Myocyte (in vitro differentiated cells): ENCODE results near the gene TCP11L1. TPM values are rescaled to one million over a fixed set of nuclear protein-coding genes. Genes with fewer than 3 reads are reported as not detected.

ENCODE experiments used
- DNase-seq: peaks from one replicate; pipeline ENCODE4 v3.0.0-alpha.2; 2012; ENCODE audit warnings: low read depth
- polyA plus RNA-seq: library from polyadenylated mRNA; unstranded; fragments of >200 nt; gene quantifications from one replicate; pipeline ENCODE4 v1.2.1, GENCODE V29; 2012; ENCODE audit warnings: missing spikeins
- total RNA-seq: library from RNA; depleted of rRNA; stranded (reverse); fragments of >200 nt; gene quantifications from 2 replicates; pipeline ENCODE4 v1.2.3, GENCODE V29; 2014

The TCP11L1 gene, protein sequence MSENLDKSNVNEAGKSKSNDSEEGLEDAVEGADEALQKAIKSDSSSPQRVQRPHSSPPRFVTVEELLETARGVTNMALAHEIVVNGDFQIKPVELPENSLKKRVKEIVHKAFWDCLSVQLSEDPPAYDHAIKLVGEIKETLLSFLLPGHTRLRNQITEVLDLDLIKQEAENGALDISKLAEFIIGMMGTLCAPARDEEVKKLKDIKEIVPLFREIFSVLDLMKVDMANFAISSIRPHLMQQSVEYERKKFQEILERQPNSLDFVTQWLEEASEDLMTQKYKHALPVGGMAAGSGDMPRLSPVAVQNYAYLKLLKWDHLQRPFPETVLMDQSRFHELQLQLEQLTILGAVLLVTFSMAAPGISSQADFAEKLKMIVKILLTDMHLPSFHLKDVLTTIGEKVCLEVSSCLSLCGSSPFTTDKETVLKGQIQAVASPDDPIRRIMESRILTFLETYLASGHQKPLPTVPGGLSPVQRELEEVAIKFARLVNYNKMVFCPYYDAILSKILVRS
- total RNA-seq = 20.3 and 40.2 TPM in 2 replicates
- 15.2 TPM for polyA plus RNA-seq

DNA sequence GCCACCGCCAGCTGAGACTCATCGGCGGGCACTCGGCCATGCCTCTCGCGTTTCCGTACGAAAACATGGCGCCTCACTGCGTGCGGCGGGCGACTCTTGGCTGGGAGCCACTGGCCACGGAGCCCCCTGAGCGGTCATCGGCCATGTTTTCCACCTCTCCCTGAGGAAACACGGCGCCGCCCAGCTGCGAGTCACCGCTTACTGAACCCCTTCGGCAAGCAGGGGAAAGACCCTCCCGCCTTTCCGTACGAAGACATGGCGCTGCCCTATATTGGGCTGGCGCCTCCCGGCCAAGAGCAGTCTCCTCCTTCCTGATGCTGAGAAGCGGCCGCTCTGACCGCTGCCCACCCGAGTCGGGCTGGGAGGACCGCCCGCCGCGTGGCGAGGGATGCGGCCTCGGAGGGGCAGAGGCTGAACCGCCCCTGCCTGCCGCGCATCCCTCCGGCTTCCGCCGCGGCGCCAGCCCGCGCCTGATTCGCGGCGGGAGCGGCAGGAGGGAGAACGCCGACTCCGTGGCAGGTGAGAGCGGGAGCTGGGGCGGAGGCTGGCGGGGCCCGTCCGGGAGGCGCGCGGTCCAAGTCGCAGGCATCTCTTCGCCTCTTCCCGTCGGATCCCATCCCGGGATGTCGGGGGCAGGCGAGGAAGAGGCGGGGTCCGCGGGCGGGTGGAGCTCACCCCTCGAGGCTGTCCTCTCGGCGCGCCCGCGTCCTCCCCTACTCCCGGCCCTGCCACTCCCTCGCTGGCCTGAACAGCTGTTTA is at the start of gene TCP11L1:
Gene TCP11L1 (plus strand): TSS at position 299 of the 759 bp plus-strand sequence. CDS start 4,202 bp downstream, outside the sequence.
- peak; percentile 95 for DNase-seq

DNA sequence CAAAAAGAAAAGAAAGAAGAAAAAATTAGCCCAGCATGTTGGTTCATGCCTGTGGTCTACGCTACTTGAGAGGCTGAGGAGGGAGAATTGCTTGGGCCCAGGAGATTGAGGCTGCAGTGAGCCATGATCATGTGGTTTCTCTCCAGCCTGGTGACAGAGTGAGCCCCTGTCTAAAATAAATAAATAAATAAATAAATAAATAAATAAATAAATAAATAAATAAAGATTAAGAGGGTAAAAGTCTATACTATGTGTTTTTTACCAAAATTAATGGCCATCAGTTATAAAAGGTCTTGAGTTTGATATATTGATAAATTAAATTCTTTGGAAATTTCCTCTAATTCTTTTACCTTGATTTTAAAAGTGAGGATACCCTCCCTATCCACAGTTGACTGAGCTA is 48.9 kb upstream of the TCP11L1 start:
- no peak for DNase-seq

DNA sequence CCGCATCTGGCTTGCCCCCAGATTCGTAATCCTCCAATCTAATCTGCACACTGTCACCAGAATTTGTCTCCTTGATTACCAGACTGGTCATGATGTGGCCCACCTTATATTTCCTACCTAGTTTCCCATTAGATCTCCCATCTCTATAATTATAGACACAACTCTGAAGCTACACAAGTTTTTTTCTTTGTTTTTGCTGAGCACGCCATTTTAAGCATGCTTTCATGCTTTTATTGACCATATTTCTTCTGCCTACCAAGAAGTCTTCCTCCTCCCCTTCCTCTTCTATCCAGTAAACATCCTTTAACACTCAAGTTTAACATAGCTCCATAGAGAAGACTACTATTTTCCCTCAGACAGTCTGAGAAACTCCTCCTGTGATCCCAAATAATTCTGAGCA is 47.9 kb upstream of the TCP11L1 start:
- no peak for DNase-seq

DNA sequence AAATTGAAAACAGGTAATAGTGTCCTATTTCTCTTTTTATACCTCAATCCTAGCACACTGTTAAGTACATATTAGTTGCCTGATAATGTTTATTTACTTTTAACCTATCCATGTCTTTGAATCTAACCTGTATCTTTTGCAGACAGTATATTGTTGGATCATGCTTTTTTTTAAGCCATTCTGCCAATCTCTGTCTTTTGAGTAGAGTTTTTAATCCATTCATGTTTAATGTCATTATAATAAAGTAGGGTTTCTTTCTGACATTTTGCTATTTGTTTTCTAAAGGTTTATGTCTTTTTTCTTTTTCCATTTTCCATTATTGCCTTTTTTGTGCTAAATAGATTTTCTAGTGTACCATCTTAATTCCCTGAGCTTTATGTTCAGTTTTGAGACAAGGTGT is 47.5 kb upstream of the TCP11L1 start:
- DNase-seq = no peak

DNA sequence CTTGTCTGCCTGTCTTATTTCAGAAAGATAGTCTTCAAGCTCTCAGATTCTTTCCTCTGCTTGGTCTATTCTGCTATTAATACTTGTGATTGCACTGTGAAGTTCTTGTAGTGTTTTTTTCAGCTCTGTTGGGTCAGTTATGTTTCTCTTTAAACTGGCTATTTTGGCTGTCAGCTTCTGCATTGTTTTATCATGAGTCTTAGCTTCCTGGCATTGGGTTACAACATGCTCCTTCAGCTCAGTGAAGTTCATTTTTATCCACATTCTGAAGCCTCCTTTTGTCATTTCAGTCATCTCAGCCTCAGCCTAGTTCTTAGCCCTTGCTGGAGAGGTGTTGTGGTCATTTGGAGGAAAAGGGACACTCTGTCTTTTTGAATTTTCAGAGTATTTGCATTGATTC is 39.2 kb upstream of the TCP11L1 start:
- peak; percentile 80 for DNase-seq

DNA sequence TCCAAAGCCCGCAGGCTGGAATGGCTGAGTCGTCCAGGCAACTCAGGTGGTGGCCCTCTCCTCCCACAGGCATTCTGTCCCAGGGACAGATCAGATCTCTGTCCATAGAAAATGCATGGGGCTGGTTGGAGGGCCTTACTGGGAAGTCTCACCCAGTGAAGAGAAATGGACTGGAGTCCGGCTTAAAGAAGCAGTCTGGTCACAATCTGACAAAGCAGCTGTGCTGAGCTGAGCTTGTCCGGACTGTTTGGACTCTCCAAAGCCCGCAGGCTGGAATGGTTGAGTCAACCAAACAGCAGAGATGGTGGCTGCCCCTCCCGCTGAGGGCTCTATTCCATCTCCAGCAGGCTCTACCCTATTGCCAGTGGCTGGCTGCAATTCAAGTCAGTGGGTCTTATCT is 38.1 kb upstream of the TCP11L1 start:
- DNase-seq = peak; percentile 74

DNA sequence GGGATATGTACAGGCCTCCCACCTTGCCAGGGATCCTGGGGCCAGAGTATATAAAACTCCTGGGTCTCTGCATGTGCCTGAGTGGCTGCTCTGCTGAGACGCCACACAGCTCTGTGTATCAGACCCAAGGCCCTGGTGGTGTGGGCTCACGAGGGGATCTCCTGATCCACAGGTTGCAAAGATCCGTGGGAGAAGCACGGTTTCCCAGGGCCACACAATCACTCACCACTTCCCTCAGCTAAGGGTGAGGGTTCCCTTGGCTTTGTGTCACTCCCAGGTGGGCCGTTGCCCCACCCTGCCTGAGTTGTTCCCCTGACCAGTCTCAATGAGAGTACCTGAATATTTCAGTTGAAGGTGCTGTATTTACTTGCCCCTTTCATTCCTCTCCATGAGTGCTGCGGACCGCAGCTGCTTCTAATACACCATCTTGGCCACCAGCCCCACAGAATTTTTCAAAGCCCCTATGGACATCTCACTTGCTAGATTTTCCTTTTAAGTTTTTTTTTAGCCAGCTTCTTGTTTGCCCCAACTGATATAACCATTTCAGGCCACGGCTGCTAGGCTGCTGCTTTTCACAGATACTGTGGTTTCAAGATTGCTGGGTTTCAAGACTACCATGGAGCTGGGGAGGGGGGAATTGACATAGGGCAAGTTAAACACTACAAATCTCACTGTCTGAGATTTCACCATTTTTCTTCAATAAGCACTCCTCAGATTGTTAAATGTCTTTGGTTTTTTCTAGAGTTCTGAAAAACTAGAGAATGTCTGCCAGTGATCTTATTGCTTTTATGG is 37.4 kb upstream of the TCP11L1 start:
- DNase-seq = no peak

DNA sequence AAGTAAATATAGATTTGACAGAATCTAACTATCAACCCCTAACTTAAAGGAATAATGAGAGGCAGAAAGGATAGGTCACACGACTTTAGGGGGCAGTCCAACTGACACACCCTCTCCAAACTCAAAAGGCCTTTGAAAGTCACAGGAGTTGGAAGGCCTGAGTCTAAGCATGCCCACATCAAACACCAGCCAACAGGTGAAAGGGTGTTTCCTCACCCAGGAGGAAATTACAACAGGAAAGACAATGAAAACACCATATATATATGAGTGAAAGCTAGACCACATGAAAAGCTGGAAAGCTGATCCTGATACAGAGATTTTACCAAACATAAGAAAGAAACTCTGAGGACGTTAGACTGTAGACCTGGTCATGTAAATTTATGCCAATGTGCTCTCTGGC is 34.2 kb upstream of the TCP11L1 start:
- DNase-seq = no peak

DNA sequence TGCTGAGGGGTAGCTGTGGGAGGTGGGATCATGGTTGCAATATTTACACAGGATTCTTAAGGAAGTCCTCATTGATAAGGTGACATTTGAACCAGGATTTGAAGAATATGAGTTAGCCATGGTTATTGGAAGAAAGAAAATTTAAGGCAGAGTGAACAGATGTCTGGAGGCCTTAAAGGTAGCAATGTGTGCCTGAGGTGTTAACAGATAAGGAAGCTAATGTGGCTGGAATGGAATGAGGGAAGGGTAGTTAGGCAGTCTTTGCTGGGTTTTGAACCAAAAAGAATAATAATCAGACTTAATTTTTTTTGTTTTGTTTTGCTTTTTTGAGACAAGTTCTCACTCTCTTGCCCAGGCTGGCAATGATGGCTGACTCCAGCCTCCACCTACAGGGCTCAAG is 33.4 kb upstream of the TCP11L1 start:
- no peak for DNase-seq

DNA sequence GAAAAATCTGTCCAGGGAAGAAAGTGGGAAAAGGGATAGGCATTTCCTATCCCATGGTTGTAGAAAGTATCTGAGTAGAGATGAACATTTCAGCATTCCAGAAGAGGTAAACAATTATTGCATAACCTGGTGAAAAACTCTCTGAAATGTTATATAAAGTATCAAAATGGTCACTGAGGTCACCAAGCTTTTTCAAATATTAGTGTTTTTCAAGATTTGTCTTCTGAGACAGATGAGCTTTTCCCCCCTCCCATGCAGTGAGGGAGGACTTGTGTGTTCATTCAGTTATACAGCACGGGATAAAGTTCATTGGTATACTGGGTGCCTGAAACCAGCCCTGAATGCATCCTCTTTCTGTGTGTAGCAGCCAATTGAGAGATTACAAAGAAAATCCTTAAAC is 25.6 kb upstream of the TCP11L1 start:
- DNase-seq = no peak

DNA sequence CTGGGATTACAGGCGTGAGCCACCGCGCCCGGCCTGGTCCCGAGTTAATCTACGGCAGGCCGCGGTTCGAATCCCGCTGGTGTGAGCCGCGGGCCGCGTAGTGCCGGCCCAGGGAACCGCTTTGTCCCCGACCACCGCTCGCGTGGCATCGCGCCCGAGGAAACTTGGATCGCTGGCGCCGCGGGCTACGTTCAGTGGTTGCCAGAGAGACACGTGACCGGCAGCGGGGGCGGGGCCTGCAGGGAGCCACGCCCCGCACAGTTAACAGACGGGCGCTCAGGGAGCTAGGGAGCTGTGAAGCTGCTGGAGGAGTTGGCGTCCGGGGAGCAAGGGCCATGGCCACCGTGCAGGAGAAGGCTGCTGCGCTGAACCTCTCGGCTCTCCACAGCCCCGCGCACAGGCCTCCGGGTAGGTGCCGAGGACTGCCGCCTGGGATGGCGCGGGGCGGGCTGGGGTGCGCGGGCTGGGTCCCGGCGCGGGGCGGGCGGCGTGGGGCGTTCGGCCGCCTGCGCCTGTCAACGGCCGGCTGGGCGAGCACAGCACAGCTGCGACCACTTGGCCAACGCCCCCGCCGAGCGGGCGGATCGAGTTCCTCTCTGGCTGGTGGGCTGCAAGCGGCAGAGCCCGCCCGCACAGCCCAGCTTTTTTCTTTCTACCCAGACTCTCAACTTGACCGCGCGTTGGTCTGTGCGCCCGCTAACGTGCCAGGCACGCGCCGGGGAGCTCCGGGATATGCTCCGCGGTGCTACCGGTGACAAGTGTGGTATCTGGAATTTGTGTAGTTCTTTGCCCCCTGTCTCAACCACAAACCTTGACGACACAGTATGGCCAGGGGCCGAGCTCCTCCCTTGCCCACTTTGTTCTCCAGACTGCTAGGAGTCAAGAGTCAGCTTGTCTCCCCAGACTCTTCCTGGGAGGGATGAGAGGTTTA is 23.5 kb upstream of the TCP11L1 start, which contains the start of gene DEPDC7:
Gene DEPDC7 (plus strand): TSS at position 258 of the 931 bp plus-strand sequence. CDS start 78 bp downstream, at position 336.
- peak; percentile 95 for DNase-seq

DNA sequence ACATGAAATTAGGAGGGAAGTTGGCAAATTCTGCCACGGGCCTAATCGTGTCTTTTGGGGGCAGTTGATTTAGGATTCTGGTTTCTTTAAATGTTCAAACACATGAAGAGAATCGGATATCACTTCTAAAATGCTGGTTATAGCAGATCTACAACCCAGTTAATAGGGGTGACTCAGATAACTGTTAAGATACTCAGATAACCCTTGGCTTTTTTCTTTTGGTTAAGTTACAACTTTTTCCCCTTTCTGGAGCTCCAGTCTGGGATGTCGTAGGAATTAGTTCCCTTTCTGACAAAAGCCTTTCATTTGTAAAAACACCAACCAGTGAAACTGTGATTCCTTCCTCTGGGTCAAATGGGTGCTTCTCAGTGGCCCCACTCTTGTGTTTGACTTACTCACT is 22.7 kb upstream of the TCP11L1 start:
- DNase-seq = no peak

DNA sequence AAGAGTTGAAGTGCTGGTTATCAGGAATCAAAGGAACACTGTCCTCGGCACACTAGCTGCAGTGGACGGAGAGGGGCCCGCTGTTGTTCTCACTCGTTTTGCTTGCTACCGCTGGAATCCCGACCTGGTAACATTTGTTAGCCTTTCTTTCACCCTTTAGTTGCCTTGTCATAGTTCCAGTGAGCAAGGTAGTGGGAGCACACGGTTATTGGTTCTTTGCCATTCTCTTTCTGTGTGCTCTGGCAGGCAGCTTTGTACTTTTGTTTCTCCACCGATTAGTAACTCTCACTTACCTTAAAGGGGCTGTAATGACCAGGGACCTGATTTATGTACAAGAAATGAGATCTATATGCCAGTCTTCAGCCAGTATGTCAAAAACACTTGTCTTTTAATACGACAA is 21.9 kb upstream of the TCP11L1 start:
- DNase-seq = no peak

DNA sequence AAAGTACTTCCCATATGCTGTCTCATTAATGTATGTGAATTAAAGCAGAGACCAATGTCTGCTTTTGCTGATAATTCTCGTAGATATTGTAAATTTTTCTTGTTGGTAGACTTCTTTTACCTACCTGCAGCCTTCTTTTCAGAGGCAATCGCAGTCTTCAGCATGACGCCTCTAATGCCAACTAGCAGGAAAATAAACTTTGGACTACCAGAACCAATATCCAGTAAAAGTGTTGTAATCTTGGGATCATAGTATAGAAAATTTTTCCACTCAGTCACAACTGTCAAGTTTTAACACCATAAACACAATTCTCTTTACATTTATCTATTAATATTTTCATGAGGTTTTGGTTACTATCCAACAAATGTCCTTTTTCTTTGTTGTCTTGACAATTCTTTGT is 21.4 kb upstream of the TCP11L1 start:
- DNase-seq = no peak

DNA sequence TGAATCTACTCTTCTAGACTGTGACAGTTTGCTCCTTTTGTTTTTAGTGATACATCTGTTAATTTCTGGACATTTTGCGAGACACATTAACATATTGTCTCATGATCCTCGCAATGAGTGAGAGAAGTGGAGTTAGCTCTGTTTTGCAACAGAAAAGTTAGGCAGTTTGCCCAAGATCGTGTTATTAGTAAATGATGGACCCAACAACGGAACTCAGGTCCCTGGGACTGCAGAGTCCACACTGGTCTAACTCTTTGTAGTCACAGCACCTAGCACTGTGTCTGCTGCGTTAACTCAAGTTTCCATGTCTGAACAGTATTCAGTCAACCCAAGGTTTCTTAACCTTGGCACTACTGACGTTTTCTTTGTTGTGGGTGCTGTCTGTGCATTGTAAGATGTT is 20.5 kb upstream of the TCP11L1 start:
- DNase-seq = peak; percentile 40

DNA sequence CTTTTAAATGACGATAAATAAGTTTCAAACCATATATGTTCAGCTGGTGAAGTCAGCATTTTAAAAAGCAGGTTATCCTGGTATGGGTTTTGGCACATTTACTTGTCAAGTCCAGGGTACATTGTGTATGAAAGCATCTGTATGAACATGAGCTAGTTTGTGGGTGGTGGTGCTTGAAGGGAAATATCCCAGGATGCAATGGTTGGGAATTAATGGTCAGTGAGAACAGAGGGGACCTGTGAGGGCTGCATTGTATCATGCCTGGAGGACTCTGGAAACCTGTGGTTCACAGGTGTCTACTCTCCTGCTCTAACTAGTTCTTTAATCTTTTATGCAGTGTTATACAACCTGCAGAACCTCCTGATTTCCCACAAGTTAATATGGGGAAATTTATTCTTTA is 17.9 kb upstream of the TCP11L1 start:
- DNase-seq = no peak

DNA sequence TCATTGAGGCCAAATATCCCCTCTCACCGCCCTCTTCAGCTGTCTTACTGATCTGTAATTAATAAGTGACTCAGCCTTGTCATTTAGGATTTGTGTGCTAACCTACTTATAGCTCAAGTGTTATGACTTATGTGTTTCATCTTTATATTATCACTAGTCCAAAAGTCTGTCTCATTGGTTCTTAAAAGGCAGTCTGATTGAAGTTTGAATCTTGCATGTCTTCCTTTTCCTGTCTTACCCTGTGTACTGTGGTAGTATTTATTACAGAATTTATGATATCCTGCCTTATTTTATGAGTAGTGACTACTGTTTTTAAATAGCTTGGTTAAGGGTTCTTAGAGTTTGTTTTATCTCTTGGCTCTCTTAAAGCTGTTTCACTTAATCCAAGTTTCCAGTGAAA is 17.4 kb upstream of the TCP11L1 start:
- DNase-seq = no peak

DNA sequence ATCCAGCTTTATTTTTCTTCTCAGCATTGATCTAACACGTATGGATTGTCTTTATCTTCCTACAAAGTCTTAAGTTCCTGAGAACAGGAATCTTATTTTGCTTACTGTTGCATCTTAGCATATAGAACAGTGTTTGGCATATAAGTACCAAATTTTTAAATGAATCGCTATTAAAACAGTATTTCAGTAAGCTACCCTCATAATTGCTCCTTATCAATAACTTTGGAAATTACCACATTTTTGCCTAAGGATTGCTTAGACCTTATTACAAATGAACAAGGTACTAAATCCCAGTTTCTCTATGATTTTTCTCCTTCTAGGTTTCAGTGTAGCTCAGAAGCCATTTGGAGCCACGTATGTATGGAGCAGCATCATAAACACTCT is 14.0 kb upstream of the TCP11L1 start:
- DNase-seq = no peak

DNA sequence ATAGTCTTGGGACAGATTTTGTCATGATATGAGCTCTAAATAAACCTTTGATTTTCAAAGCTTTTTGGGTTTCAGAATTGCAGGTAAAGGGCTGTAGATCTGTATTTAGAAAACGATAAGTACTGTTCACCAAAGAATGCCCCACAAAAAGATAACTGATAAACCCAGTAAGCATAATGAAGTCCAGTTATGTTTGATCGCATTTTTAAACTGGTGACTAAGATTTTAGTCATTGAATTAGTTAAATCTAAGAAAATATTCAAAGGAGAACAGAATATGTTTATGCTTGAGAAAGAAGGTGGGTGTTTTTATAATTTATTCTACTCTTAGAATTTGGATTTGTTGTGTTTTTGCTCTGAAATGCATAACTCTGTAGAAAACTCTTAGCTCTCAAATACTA is 12.1 kb upstream of the TCP11L1 start:
- no peak for DNase-seq

DNA sequence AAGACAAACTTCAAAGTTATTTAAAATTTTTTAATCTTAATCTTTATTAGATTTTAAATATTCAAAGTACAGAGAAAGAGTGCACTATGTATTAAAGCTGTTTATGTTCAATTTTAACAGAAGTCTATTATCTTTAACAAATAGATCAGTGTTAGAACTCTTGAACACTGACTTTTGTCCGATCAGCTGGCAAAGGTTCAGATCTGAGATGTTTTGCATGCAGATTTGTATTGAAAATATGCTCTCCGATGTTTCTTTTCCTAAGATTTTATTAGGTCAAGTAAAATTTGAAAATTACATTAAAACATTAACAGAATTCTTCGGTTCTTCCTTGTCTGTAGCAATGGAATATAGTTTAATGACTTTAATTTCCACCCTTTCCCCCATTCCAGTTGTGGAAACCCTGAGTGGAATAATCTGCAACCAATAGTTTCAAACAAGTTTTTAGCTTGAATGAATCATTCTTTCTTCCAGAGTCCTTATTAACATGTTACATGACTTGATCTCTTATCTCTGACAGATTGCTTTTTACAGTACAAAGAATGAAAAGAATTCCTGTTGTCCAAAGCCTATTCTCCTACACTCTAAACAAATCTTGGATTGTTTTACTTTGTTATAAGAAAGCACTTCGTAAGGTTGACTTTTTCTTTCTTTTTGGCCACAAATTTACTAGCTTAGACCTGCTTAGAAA is 11.4 kb upstream of the TCP11L1 start:
- no peak for DNase-seq
